Body of pancreas (tissue), 4 donors: ENCODE data around the gene NMT2.
A peak's percentile ranks its signal among the peaks of the same experiment; 100 is the strongest.

Source experiments
- CTCF ChIP-seq, 7 experiments: fragments of 450-650 bp in 4 of 7; fragments of 200-600 bp in 3 of 7; sonication (generic) in 3 of 7; IDR thresholded peaks; one replicate each; pipeline ENCODE4 v1.5.1; 2016 to 2019; ENCODE audit warnings: antibody characterized with exemption in 7 of 7
- POLR2A ChIP-seq, 3 donors: fragments of 450-650 bp; IDR thresholded peaks; one replicate each; pipeline ENCODE4 v1.6.1; 2016; ENCODE audit warnings: antibody characterized with exemption in 3 of 3, mild to moderate bottlenecking in 2 of 3

- TF ChIP-seq CTCF (IDR thresholded peaks at IDR 0.05) (no peak), POLR2A (IDR thresholded peaks at IDR 0.05) (peak; percentile 72 to 89 (median 85))
Measured at GRCh38 chr10:15097011-15097812, 71.3 kb downstream of the NMT2 start, which contains the start of gene RPP38.
